Measurements from ENCODE around the gene CCL16.

GRCh38 chr17:36024106-36024869 lies 43.0 kb upstream of the CCL16 start:
- TF ChIP-seq CTCF (IDR thresholded peaks at IDR 0.05) (no peak), POLR2AphosphoS5 (IDR thresholded peaks at IDR 0.05) (no peak), EP300 (IDR thresholded peaks at IDR 0.05) (no peak)

Data from stomach (tissue), 4 donors.